ENCODE measurements around the gene BHLHE40.

Gene BHLHE40

GRCh38 chr3:5032844-5033243, 53.6 kb downstream of the BHLHE40 start:
- no peak overlapping the region for H3K9ac ChIP-seq (ENCODE audit: low read depth in 1 of 2, low read length in 2 of 2)
- no peaks in the 10 kb centered on the region for H3K9me3 ChIP-seq (ENCODE audit: control insufficient read depth in 2 of 2, low read length in 2 of 2)
- H3K4me1 ChIP-seq (ENCODE audit: control insufficient read depth in 2 of 2, insufficient read depth in 2 of 2, low read length in 2 of 2), result no peaks in the 10 kb centered on the region
- H3K36me3 ChIP-seq (ENCODE audit: control insufficient read depth in 2 of 2, insufficient read depth in 2 of 2, low read length in 2 of 2), result no peaks in the 10 kb centered on the region
- no peaks in the 10 kb centered on the region for H3K27me3 ChIP-seq (ENCODE audit: control insufficient read depth in 2 of 2, insufficient read depth in 2 of 2, low read length in 2 of 2)
- H3K27ac ChIP-seq (ENCODE audit: low read depth in 2 of 2, low read length in 2 of 2), result no peak overlapping the region
- no peak overlapping the region for H3K4me3 ChIP-seq (ENCODE audit: low read length in 2 of 2)

All from mucosa of rectum (tissue), 2 donors.